Activated CD4-positive, alpha-beta T cell treated with anti-CD3 and anti-CD28 coated beads for 4 hours (primary cell): ENCODE results near the gene BAIAP2.
A peak's percentile ranks its signal among the peaks of the same experiment; 100 is the strongest.

Source experiments
- DNase-seq, 2 donors: peaks; one replicate each; pipeline ENCODE4 v3.0.0-alpha.2; 2020

Gene BAIAP2

GRCh38 chr17:81034779-81035520 lies at the start of gene BAIAP2:
Gene BAIAP2, plus strand, starts transcription at chr17:81035151. Its CDS starts 104 bp downstream, at chr17:81035255.
- DNase-seq = peak; percentile 99 to 100

GRCh38 chr17:80986046-80986445 lies 48.9 kb upstream of the BAIAP2 start:
- no peak for DNase-seq

- DNase-seq = no peak
Measured at GRCh38 chr17:80986816-80987475, 48.0 kb upstream of the BAIAP2 start.

GRCh38 chr17:80987941-80988461 lies 47.0 kb upstream of the BAIAP2 start:
- no peak for DNase-seq

GRCh38 chr17:80989586-80989913 lies 45.4 kb upstream of the BAIAP2 start:
- no peak for DNase-seq

- no peak for DNase-seq
Measured at GRCh38 chr17:80990921-80991644, 43.9 kb upstream of the BAIAP2 start.

- DNase-seq = peak; percentile 63 to 75
Measured at GRCh38 chr17:80991645-80992076, 43.3 kb upstream of the BAIAP2 start, which contains the start of gene CHMP6. Gene CHMP6, plus strand, starts transcription at chr17:80991841. Its CDS starts 78 bp downstream, at chr17:80991919.

GRCh38 chr17:80992077-80992947 lies 42.6 kb upstream of the BAIAP2 start:
- no peak for DNase-seq

GRCh38 chr17:80992948-80993624 lies 41.9 kb upstream of the BAIAP2 start:
- DNase-seq = no peak

GRCh38 chr17:80995131-80995530 lies 39.8 kb upstream of the BAIAP2 start:
- no peak for DNase-seq

- no peak for DNase-seq
Measured at GRCh38 chr17:80996422-80997305, 38.3 kb upstream of the BAIAP2 start.

GRCh38 chr17:80997424-80998117 lies 37.4 kb upstream of the BAIAP2 start:
- no peak for DNase-seq

- no peak for DNase-seq
Measured at GRCh38 chr17:80998118-80998747, 36.7 kb upstream of the BAIAP2 start.

- DNase-seq = no peak
Measured at GRCh38 chr17:80998748-80999535, 36.0 kb upstream of the BAIAP2 start.

GRCh38 chr17:80999536-81000333 lies 35.2 kb upstream of the BAIAP2 start:
- DNase-seq = no peak

- no peak for DNase-seq
Measured at GRCh38 chr17:81000334-81000630, 34.7 kb upstream of the BAIAP2 start.

GRCh38 chr17:81000631-81001357 lies 34.2 kb upstream of the BAIAP2 start:
- no peak for DNase-seq

GRCh38 chr17:81002013-81002384 lies 33.0 kb upstream of the BAIAP2 start:
- DNase-seq = no peak
